ENCODE results near the gene RRP15.

The RRP15 gene

DNA sequence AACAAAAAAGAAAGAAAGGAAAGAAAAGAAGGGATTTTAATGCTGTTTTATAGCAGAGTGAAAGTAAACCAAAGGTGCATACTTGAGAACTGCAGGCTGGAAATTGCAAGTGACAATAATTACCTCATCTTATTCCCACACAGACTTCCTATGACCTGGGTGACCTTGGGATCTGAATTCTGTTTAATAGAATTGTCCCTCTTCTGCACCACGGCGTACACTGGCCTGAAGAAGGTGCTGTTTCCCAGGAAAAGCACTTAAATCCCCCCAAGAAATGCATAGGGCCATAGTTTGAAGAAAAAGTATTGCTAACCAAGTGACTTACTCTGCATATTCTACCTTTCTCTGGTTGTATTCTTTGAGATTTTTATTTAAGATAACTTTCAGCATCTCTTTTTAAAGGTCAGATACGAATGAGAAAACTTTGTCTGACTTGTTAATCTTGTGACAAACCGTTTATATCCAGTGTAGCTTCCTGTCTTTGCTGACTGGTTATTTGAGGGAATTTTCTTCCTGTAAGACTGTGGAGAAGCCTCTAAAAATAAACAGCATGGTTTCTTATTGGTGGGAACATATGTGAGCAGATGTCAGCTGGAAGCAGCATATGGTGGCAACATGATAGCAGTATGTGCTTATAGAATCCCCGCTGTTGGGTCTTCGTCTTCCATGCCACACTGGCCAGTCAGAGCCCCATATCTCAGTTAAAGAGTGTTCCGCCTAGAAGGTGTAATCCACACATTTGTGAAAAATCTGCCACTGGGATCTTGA is 76.4 kb downstream of the RRP15 start:
- in situ Hi-C loops (cut with HindIII; ENCODE audit: low pct_unique_long_range_greater_than_20kb, low sequenced_read_pairs) = no loop called here
- peak in 1 of 2 experiments; percentile 49 for DNase-seq (ENCODE audit: low read depth in 1 of 2, low spot score in 1 of 2)

DNA sequence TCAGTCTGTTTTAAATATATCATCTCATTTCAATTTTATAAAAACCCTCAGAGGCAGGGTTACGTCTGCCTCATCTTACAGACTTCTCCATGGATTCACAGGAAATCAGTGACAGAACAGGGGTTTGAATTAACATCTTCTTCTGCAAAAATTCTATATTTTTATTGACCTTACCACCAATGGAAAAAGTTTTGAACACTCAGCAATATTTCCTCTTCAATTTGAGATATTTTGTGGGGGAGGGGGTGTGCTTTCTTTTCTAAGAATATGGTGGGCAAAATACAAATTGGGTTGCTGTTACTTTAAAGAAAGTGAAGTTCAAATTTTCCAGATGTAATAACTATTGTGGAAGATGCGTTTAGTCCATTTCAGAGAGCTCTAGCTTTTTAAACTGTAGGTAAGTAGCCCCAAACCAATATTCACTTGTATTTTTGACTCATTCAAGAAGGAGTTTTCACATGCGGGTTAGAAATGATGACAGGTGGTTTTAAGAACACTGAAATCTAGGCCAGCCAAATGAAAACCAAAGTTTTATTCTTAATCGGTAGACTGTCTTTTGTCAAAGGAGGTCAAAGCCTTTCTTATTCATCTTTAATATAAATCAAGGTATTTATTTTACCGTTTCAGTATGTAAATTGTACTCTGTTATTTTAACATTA is 77.5 kb downstream of the RRP15 start:
- DNase-seq (ENCODE audit: low read depth in 1 of 2, low spot score in 1 of 2) = no peak
- TF ChIP-seq JUND (IDR thresholded peaks at IDR 0.05; ENCODE audit: low read depth) = no peak
- in situ Hi-C loops (cut with HindIII; ENCODE audit: low pct_unique_long_range_greater_than_20kb, low sequenced_read_pairs) = no loop called here

More for the DNA sequence above, 76.4 kb downstream of the RRP15 start:
- no peak for TF ChIP-seq JUND (IDR thresholded peaks at IDR 0.05; ENCODE audit: low read depth)

DNA sequence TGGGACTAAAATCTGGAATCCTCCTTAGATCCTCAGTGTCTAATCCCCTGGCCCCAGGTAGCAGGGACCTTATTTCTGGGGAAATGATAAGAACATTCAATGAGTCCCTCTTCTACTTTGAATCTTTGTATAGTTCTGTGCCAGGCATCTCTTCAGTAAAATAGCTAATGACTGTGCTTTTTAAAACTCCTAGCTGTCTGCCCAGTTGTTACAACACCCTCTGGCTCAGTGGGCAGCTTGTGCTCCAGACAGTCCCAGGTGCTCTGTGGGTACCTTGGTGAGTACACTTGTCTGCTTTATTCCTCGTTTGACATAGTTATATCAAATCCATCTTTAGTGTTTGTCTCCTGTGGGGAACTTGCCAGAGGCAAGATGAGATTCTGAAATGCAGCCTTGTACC is 78.0 kb downstream of the RRP15 start:
- peak in 1 of 2 experiments; percentile 34 for DNase-seq (ENCODE audit: low read depth in 1 of 2, low spot score in 1 of 2)
- in situ Hi-C loops (cut with HindIII; ENCODE audit: low pct_unique_long_range_greater_than_20kb, low sequenced_read_pairs) = no loop called here
- no peak for TF ChIP-seq JUND (IDR thresholded peaks at IDR 0.05; ENCODE audit: low read depth)

DNA sequence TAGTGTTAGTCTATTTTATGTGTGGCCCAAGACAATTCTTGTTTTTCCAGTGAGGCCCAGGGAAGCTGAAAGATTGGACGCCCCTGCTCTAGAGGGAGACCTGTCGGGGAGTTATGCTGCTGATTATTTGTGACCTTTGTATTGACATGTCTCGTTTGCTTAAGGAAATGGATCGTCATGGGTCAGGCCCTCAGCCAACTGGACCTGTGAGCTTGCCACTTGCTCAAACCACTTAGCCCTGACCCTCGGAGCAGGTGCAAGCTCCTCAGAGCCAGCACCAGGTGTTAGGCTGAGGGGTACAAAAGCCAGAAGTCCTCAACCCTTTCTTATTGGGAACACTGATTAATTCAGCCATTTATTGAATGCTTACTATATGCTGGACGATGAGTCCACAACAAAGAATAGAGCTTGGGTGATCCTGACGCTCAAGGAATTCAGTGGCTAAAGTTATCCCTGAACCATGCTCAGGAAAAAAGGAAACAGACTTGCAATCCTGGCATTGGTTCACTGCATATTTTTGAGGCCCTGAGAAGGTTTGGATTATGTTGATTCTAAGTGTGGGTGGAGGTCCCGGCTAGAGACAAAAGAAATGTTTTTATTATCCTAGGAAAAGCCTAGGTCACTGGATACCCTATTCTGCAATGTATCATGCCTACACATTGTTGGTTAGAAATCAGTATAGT is 79.1 kb downstream of the RRP15 start:
- in situ Hi-C loops (cut with HindIII; ENCODE audit: low pct_unique_long_range_greater_than_20kb, low sequenced_read_pairs) = no loop called here

DNA sequence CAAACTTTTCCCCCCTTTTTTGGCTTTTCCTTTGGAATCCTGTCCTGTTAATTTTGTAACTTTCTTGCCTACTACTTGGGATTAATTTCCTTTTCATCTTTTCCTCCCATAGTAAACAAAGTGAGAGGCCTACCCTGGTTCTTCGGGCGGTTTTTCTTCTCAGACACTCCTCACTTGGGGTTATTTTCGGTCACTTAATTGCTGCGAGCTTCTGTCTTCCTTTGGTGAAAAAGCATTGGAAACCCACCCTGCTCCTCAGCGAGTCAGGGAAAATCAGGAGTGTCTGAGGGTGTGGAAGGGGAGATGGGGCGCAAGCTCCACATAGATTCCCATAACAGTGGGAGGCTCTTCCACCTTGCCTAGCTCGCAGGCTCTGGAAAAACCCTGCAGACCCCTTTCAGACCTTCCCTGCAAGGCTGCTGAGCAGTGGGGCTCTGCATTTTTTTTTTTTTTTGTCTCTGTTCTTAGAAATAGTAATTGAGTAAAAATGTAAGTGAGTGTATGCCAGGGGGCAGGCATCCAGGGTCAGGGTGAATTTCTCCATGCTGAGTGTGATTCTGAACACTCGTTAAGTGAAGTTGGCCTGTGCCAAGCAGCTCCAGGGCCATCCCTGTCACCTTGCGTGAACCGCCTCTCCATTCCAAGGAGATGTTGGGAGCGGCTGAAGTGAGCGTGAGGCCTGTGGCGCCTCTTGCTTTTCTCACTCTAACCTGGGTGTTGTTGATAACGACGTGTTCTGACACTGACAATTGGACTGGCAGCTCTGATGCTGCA is 80.3 kb downstream of the RRP15 start:
- in situ Hi-C loops (cut with HindIII; ENCODE audit: low pct_unique_long_range_greater_than_20kb, low sequenced_read_pairs) = no loop called here
- TF ChIP-seq JUND (IDR thresholded peaks at IDR 0.05; ENCODE audit: low read depth) = no peak
- no peak for DNase-seq (ENCODE audit: low read depth in 1 of 2, low spot score in 1 of 2)

More for the DNA sequence above, 79.1 kb downstream of the RRP15 start:
- TF ChIP-seq JUND (IDR thresholded peaks at IDR 0.05; ENCODE audit: low read depth) = no peak
- DNase-seq (ENCODE audit: low read depth in 1 of 2, low spot score in 1 of 2) = no peak

DNA sequence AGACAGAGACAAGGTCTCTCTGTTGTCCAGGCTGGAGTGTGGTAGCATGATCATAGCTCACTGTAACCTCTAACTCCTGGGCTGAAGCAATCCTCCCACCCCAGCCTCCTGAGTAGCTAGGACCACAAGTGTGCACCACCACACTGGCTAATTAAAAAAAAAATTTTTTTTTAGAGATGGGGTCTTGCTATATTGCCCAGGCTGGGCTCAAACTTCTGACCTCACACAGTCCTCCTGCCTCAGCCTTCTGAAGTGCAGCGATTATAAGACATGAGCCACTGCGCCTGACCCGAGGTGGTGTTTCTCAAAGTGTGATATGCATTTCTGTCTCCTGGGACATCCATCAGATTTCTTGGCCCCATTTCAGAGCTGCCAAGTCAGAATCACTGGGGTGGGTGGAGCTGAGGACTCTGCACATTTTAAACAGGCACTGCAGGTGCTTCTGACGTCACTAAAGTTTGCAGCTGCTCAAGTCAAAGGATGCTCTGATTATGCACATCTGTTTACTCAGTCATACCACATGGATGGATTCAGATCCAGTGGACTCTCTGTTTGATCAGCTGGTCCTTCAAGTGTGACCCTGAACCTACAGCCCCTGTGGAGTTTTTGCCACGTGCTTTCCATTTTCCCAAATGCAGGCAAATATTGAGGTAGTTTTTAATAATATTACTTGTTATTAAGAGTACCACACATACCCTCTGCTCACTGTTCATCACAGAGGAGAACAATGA is 81.4 kb downstream of the RRP15 start:
- in situ Hi-C loops (cut with HindIII; ENCODE audit: low pct_unique_long_range_greater_than_20kb, low sequenced_read_pairs) = no loop called here
- no peak for TF ChIP-seq JUND (IDR thresholded peaks at IDR 0.05; ENCODE audit: low read depth)
- peak in 1 of 2 experiments; percentile 32 for DNase-seq (ENCODE audit: low read depth in 1 of 2, low spot score in 1 of 2)

DNA sequence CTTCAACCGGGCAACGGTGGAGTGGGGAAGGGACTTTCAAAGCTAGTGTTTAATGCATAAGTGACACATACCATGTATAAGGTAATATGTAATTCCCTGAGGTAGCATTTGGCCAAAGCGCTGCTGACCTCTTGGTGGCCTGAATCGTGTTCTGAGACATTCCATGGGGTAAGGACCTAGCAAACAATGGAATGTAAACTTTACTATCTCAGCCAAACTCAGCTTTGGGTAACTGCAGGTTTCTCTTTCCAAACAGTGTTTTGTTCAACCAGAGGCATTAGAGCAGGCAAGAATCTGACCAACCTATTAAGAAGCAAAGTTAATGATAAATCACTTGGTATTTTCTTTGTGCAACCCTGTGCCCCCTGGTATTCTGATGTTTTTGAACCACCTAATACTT is 82.0 kb downstream of the RRP15 start:
- no peak for TF ChIP-seq JUND (IDR thresholded peaks at IDR 0.05; ENCODE audit: low read depth)
- peak in 1 of 2 experiments; percentile 66 for DNase-seq (ENCODE audit: low read depth in 1 of 2, low spot score in 1 of 2)
- in situ Hi-C loops (cut with HindIII; ENCODE audit: low pct_unique_long_range_greater_than_20kb, low sequenced_read_pairs) = no loop called here

DNA sequence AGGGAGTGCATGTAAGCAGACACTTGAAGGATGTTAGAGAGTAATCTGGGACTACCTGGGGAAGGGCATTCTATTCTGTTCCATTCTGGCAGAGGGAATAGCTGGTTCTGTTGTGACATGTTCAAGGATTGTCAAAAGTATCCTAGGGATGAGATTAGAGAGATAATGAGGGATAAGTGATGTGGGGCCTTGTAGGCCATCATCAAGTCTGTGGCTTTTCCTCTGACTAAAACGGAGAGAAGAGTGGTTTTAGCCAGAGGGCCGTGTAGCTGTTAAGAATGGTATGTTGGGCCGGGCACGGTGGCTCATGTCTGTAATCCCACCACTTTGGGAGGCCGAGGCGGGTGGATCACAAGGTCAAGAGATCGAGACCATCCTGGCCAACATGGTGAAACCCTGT is 83.6 kb downstream of the RRP15 start:
- in situ Hi-C loops (cut with HindIII; ENCODE audit: low pct_unique_long_range_greater_than_20kb, low sequenced_read_pairs) = no loop called here
- TF ChIP-seq JUND (IDR thresholded peaks at IDR 0.05; ENCODE audit: low read depth) = no peak
- no peak for DNase-seq (ENCODE audit: low read depth in 1 of 2, low spot score in 1 of 2)

DNA sequence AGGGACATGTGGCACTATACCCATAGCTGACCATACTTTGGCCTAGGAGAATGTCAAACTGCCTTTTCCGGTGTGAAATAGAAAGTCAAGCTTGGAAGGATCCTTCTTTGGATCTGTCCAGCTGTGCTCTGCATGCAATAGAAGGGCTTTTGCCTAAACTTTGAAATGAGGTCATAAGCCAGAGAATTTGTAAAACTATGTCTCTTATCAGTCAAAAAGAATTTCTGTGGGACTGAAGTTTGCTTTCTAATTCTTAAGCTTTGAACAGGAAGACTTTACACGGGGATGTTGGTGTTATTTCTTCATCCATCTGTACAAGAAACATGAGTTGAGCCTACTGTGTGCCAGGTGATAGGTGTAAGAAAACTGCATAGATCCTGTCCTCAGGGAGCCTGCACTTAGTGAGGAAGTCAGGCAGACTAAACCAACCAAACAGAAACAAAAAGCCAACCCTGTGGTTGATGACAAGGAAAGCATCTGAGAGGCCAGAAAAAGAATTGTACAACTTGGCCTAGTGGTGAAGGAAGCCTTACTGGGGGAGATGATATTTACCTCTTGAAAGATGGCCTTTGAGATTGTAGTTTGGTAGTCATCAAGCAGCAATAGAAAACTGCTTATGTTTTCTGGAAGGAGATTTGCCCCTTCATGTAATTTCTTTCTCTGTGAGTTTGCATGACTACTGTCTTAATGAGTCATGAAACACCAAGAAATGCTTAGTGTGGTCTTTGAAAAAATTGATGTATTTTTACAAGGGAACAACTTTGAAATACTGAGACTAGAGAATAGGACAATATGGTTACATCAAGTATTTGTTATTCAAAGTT is 84.8 kb downstream of the RRP15 start:
- DNase-seq (ENCODE audit: low read depth in 1 of 2, low spot score in 1 of 2) = no peak
- TF ChIP-seq JUND (IDR thresholded peaks at IDR 0.05; ENCODE audit: low read depth) = no peak
- in situ Hi-C loops (cut with HindIII; ENCODE audit: low pct_unique_long_range_greater_than_20kb, low sequenced_read_pairs) = no loop called here

DNA sequence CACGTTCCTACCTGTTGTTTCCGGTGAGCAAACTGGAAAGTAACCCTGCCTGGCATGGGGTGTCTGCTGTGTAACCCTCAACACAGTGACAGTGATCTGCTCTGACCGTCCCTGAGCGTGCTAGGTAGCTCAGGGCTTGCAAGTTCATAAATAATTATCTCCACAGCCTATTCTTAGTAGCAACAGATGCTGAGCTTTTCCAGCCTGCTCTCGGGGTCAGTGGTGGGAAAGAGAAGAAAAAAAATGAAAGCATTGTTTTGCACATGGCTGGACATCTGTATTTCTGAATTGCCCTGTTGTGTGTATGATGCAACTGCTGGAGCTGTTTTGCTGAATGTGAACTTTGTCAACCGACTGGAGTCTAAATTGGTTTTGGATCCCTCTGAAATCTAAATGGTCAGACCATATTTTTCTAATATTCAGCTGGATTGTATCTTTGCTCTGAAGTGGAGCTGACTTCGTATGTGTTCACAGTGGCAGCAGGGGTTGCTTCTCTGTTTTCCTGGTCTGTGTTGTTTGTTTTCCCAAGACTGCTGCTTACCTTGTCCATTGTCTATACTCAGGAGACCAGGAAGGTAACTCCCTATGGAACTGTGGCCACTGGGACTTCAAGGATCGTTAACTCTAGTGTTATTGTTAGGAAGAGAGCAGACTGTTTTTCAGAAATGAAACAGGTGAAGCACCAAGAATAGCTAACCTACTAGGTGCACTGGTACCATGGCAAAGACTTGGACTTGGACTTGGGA is 87.0 kb downstream of the RRP15 start:
- in situ Hi-C loops (cut with HindIII; ENCODE audit: low pct_unique_long_range_greater_than_20kb, low sequenced_read_pairs) = no loop called here
- no peak for DNase-seq (ENCODE audit: low read depth in 1 of 2, low spot score in 1 of 2)
- no peak for TF ChIP-seq JUND (IDR thresholded peaks at IDR 0.05; ENCODE audit: low read depth)

Data from T47D (cell line).